Activated CD4-positive, alpha-beta T cell treated with anti-CD3 and anti-CD28 coated beads for 36 hours (primary cell): Measurements from ENCODE around the gene CNTN3. TPM values are rescaled to one million over a fixed set of nuclear protein-coding genes. Genes with fewer than 3 reads are reported as not detected.

Source experiments
- ATAC-seq: fragments of 200-7000 bp; cut with Tn5 transposase; one replicate; pipeline ENCODE4 v1.10.0; 2021; ENCODE audit warnings: mild to moderate bottlenecking, moderate library complexity
- CTCF ChIA-PET: fragments of 350-600 bp; sonication (Branson Sonifier 250); formaldehyde crosslinking; loops from one replicate; lab custom pipeline; 2021; ENCODE audit warnings: antibody characterized with exemption; lab: Charles Lee
- POLR2A ChIA-PET: fragments of 350-600 bp; sonication (Branson Sonifier 250); formaldehyde crosslinking; loops from one replicate; lab custom pipeline; 2021; ENCODE audit warnings: antibody characterized with exemption, inconsistent platforms; lab: Charles Lee
- DNase-seq: peaks from one replicate; pipeline ENCODE4 v3.0.0-alpha.2; 2020
- H3K27ac Mint-ChIP-seq: one replicate; pipeline ENCODE4 v1.8.0; 2021; ENCODE audit warnings: mixed read lengths
- H3K27me3 Mint-ChIP-seq: one replicate; pipeline ENCODE4 v1.8.0; 2021; ENCODE audit warnings: mixed read lengths
- H3K36me3 Mint-ChIP-seq: one replicate; pipeline ENCODE4 v1.8.0; 2021; ENCODE audit warnings: low read depth, mixed read lengths
- H3K4me1 Mint-ChIP-seq: one replicate; pipeline ENCODE4 v1.8.0; 2021; ENCODE audit warnings: mixed read lengths
- H3K4me3 Mint-ChIP-seq: one replicate; pipeline ENCODE4 v1.8.0; 2021; ENCODE audit warnings: mild to moderate bottlenecking, moderate library complexity, mixed read lengths
- H3K9me3 Mint-ChIP-seq: one replicate; pipeline ENCODE4 v1.8.0; 2021; ENCODE audit warnings: low read depth, mixed read lengths
- intact Hi-C, 2 experiments: fragments of 100-400 bp; cut with DNase I in 1 of 2; cut with micrococcal nuclease in 1 of 2; formaldehyde crosslinking; loops; one replicate each; pipeline versions ENCODE4 v1.14.2 to v1.15.1; 2022 to 2024; cut with DNase I, micrococcal nuclease
- total RNA-seq, 2 experiments: library from RNA; stranded (reverse); gene quantifications; one replicate each; pipeline ENCODE4 v1.2.3, GENCODE V29; 2021

CNTN3 gene
- total RNA-seq = not detected

DNA sequence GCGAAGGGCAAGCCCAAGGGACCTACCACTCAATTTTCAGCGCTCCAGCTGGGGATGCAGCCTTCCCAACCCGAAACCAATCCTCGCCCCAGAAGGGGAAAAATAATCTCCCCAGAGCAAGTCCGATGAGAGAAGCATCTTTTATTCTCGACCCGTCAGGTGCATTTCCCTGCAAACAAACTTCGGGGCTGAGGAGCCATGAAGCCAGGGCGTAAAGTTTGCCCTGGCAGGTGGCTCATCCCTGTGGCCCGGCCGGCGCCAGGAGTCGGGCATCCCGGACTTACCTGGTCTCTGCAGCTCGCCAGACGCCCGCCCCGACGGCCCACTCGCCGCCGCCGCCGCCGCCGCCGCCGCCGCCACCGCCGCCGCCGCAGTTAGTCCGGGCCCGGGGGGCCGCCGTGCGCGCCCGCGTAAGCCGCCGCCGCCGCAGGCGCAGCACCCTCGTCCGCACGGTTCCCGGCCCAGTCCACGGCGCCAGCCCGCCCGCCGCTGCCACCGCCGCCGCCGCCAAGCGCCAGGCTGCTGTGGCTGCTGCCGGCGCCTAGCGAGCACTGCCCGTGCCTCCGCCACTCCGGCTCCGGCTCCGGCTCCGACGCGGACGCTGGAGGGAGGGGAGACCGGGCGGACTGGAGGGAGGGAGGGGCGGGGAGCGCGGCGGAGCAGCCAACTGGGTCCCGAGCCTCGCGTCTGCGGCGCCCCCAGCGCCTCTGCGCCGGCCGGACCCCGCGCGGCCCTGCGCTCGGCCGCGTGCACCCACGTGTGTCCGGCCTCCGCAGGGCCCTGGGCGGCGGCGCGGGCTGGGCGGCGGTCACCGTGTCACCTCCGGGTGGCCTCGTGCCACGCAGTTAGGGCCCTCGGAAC, at the start of gene CNTN3:
Gene CNTN3 (minus strand): TSS at position 553 of the 861 bp plus-strand sequence. CDS start 93,547 bp downstream, outside the sequence.
- intact Hi-C loops = loop anchor here in 1 of 2 experiments (10.0 kb wide), 1 partner anchor 60 kb away; no protein-coding TSS in a partner anchor
- H3K27me3 Mint-ChIP-seq = peaks cover 14% of the 10 kb centered on the region
- no peaks in the 10 kb centered on the region for H3K36me3 Mint-ChIP-seq
- no peak for ATAC-seq
- H3K27ac Mint-ChIP-seq = no peak within 1 kb of the TSS
- no peaks in the 10 kb centered on the region for H3K9me3 Mint-ChIP-seq
- POLR2A ChIA-PET = no interaction called here
- DNase-seq = no peak
- H3K4me3 Mint-ChIP-seq = no peak within 1 kb of the TSS
- no peaks in the 10 kb centered on the region for H3K4me1 Mint-ChIP-seq
- CTCF ChIA-PET = no interaction called here

DNA sequence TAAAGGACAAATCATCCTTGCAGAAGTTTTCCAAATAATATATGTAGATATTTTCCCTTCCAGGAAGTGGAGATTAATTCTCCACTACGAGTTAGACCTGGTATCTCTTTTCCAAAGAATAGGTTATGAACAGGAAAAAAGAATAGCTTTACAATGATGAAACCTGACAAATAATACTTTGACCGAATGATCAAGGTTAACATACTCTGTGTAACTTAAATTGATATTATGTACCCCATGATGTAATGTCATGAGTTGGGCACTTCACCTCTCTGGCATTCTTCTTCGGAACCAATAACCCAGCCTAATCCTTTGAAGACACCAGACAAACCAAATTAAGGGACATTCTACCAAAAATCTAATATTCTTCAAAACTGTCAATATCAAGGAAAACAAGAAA, 48.7 kb upstream of the CNTN3 start:
- Mint-ChIP-seq H3K4me3 (no peak overlapping the region), H3K9me3 (peaks cover 12% of the 10 kb centered on the region), H3K36me3 (no peaks in the 10 kb centered on the region), H3K27ac (no peak overlapping the region), H3K27me3 (no peaks in the 10 kb centered on the region), H3K4me1 (no peaks in the 10 kb centered on the region)
- ChIA-PET POLR2A (no interaction called here), CTCF (no interaction called here)
- intact Hi-C loops = no loop called here
- DNase-seq = no peak
- no peak for ATAC-seq

DNA sequence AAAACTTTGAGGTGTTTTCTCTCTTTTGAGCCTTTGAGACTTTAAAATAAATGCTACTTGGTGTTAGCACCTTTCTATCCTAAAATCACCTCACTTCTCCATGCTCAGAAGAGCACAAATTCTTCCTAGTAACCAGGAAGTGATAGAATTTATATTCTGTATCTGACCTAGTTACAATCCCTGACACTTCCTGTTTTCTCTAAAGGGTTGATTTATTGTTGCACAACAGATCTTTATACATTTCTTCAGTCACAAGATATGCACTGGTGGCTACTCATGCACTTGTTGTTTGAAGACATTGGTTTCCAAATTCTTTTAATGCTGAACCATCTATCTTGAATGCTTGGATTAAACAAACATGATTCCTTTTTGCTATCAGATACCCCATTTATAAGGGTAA, 47.2 kb upstream of the CNTN3 start:
- Mint-ChIP-seq H3K27ac (no peak overlapping the region), H3K4me3 (no peak overlapping the region), H3K4me1 (no peaks in the 10 kb centered on the region), H3K36me3 (no peaks in the 10 kb centered on the region), H3K27me3 (no peaks in the 10 kb centered on the region), H3K9me3 (peaks cover 2% of the 10 kb centered on the region)
- POLR2A ChIA-PET = no interaction called here
- intact Hi-C loops = no loop called here
- ATAC-seq (no peak), DNase-seq (no peak)
- CTCF ChIA-PET = interaction anchor here (0.6 kb wide), 1 partner anchor 1356 kb away, joined by 3 read pairs; no protein-coding TSS in a partner anchor

DNA sequence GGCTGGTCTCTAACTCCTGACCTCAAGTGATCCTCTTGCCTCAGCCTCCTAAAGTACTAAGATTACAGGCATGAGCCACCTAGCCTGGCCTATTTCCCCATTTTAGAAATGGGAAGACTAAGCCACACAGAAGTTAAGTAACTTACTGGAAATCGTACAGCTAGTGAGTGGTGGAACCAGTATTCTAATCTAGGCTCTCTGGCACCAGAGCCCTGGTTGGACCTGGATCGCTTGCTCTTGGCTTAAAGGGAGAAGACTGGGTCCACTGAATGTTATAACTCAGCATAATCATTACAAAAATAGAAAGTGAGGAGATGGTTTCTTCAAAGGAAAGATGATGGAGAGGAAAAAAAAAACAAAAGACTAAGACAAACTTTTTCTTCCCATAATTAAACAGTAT, 37.4 kb upstream of the CNTN3 start:
- Mint-ChIP-seq H3K27me3 (no peaks in the 10 kb centered on the region), H3K9me3 (peaks cover 2% of the 10 kb centered on the region), H3K27ac (no peak overlapping the region), H3K4me3 (no peak overlapping the region), H3K36me3 (no peaks in the 10 kb centered on the region), H3K4me1 (no peaks in the 10 kb centered on the region)
- CTCF ChIA-PET = no interaction called here
- intact Hi-C loops = no loop called here
- no peak for DNase-seq
- POLR2A ChIA-PET = no interaction called here
- no peak for ATAC-seq

DNA sequence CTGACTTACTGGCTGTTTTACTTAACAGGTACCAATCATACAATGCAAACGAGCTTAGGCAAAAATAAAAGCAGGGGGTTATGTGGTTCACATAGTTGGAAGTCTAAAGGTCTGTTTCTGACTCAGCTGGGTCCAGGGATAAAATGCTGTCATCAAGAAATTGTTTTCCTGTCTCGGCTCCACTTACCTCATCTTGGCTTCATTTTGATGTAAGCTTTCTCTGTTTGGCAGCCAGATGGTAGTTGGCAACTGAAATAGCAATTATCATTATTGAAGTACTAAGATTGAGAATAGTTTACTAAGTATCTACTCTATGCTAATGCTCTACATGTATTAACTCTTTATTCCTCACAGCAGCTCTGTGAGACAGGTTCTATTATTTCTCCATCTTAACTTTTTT, 36.8 kb upstream of the CNTN3 start:
- Mint-ChIP-seq H3K9me3 (peaks cover 2% of the 10 kb centered on the region), H3K27me3 (no peaks in the 10 kb centered on the region), H3K27ac (no peak overlapping the region), H3K4me3 (no peak overlapping the region), H3K4me1 (no peaks in the 10 kb centered on the region), H3K36me3 (no peaks in the 10 kb centered on the region)
- ChIA-PET POLR2A (no interaction called here), CTCF (no interaction called here)
- intact Hi-C loops = no loop called here
- ATAC-seq (no peak), DNase-seq (no peak)

DNA sequence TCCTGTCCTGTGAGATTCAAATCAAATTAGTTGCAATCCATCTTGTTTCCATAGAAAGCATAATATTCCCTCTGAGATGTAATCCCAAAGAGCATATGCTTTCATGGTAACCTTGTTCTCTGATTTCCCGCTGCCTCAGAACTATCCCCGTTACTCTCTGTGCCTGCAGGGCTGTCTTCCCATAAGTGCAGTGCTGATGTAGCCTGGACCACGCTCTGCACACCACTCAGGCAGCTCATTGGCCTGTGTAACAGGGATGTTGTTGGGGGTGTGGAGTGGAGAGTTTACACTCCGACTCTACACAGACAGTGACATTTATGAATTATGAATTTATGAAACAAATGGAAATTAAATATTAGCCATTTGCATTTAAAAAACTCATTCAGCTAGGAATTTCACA, 33.6 kb upstream of the CNTN3 start:
- no peaks in the 10 kb centered on the region for H3K27me3 Mint-ChIP-seq
- POLR2A ChIA-PET = no interaction called here
- no peaks in the 10 kb centered on the region for H3K36me3 Mint-ChIP-seq
- ATAC-seq (no peak), DNase-seq (no peak)
- no peak overlapping the region for H3K27ac Mint-ChIP-seq
- H3K9me3 Mint-ChIP-seq = peaks cover 4% of the 10 kb centered on the region
- intact Hi-C loops = no loop called here
- H3K4me1 Mint-ChIP-seq = no peaks in the 10 kb centered on the region
- CTCF ChIA-PET = no interaction called here
- H3K4me3 Mint-ChIP-seq = no peak overlapping the region

DNA sequence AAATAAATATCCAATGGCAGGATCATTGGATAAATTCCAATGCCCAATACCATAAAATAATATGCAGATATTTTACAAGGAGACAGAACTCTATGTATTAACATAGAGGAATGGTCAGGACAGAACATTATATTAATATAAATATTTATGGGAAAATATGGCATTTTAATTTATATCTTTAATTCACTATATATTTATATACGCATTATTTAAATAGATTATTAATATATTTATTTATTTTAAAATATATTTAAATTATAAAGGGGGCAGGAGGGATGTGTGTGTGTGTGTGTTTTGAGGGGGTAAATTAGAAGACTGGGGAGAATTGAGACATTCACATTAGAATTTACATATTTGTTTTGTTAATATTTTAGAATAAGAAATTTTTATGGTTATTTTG, 31.6 kb upstream of the CNTN3 start:
- POLR2A ChIA-PET = no interaction called here
- intact Hi-C loops = no loop called here

DNA sequence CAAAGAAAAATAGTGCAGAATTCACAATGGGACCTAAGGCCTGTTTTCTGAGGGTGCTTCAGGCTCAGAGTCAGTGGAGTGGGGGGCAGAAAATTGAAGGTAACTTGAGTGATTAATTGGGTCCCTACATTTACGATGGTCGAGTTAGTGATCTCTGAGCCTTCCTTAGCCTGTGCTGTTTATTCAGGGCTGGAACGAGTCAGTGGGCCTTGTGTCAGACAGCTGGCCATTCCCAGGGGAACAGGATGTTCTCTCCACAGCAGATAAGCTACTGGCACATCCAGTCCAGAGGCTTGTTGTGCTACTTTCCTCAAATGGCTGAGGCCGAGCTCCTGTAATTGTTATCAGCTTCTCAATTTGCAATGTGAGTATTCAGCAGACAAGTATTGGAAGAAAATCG, 29.2 kb upstream of the CNTN3 start:
- no peak overlapping the region for H3K27ac Mint-ChIP-seq
- intact Hi-C loops = no loop called here
- POLR2A ChIA-PET = no interaction called here
- no peaks in the 10 kb centered on the region for H3K36me3 Mint-ChIP-seq
- H3K4me1 Mint-ChIP-seq = no peaks in the 10 kb centered on the region
- DNase-seq (no peak), ATAC-seq (no peak)
- CTCF ChIA-PET = no interaction called here
- H3K9me3 Mint-ChIP-seq = peaks cover 2% of the 10 kb centered on the region
- no peak overlapping the region for H3K4me3 Mint-ChIP-seq
- no peaks in the 10 kb centered on the region for H3K27me3 Mint-ChIP-seq

More for the DNA sequence above, 31.6 kb upstream of the CNTN3 start:
- Mint-ChIP-seq H3K9me3 (peaks cover 4% of the 10 kb centered on the region), H3K4me3 (no peak overlapping the region), H3K36me3 (no peaks in the 10 kb centered on the region), H3K27me3 (no peaks in the 10 kb centered on the region), H3K4me1 (no peaks in the 10 kb centered on the region), H3K27ac (no peak overlapping the region)
- ATAC-seq = no peak
- no peak for DNase-seq
- CTCF ChIA-PET = no interaction called here

DNA sequence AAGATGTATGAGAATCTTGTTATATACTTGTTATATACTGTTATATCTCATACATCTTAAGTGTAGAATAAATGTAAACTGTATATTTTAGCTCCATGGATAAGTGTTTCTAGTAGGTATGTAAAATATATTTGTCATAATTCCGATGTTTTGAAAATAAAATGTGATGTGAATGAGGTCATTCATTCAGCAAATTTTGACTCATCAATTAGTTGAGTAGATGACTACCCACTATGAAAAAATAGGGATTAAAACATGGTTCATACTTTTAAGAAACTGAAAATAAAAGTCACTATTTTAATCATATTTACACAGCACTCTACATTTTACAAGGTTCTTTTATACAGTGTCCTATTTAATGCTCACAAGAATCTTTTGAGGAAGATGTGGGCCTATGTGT, 28.4 kb upstream of the CNTN3 start:
- Mint-ChIP-seq H3K27ac (no peak overlapping the region), H3K36me3 (no peaks in the 10 kb centered on the region), H3K27me3 (no peaks in the 10 kb centered on the region), H3K9me3 (peaks cover 2% of the 10 kb centered on the region), H3K4me3 (no peak overlapping the region), H3K4me1 (no peaks in the 10 kb centered on the region)
- DNase-seq (no peak), ATAC-seq (no peak)
- POLR2A ChIA-PET = no interaction called here
- intact Hi-C loops = no loop called here
- CTCF ChIA-PET = no interaction called here

DNA sequence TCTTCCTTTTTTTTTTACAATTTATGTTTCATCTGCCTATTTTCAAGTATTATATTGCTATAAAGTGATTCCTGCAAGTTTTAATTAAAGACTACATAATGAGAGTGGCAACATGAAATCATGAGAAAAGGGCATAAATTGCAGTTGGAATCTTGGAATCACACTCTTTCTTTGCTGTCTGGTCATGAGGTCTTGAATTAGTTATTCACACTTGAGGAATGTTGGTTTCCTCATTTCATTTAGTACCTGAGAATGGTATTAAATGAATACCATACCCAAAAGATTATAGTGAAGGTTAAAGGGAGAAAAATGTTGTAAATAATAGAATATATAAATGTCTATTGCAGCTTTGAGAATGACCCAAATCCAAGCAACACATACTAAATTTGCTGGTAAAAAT, 25.8 kb upstream of the CNTN3 start:
- intact Hi-C loops = no loop called here
- CTCF ChIA-PET = no interaction called here
- Mint-ChIP-seq H3K36me3 (no peaks in the 10 kb centered on the region), H3K27me3 (no peaks in the 10 kb centered on the region), H3K27ac (no peak overlapping the region), H3K4me3 (no peak overlapping the region), H3K9me3 (peaks cover 5% of the 10 kb centered on the region), H3K4me1 (no peaks in the 10 kb centered on the region)
- no peak for DNase-seq
- POLR2A ChIA-PET = no interaction called here
- ATAC-seq = no peak

DNA sequence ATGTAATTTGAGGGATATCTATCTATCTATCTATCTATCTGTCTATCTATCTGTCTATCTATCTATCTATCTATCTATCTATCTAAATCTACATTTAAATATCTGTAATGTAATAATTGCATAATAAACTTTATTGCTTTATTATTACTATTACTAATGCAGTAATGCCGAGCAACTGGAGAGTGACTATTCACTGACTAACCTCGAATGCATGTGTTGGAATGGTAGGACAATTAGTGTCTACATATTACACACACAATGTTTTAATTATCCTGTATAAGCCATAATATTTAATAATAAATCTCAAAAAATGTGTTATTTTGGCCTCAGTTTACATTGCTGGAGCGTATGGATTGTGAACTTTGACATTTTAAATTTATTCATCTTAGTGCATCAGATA, 25.2 kb upstream of the CNTN3 start:
- H3K4me1 Mint-ChIP-seq = no peaks in the 10 kb centered on the region
- DNase-seq = no peak
- no peaks in the 10 kb centered on the region for H3K36me3 Mint-ChIP-seq
- peaks cover 5% of the 10 kb centered on the region for H3K9me3 Mint-ChIP-seq
- no peaks in the 10 kb centered on the region for H3K27me3 Mint-ChIP-seq
- no peak overlapping the region for H3K27ac Mint-ChIP-seq
- ATAC-seq = no peak
- intact Hi-C loops = no loop called here
- CTCF ChIA-PET = no interaction called here
- POLR2A ChIA-PET = no interaction called here
- H3K4me3 Mint-ChIP-seq = no peak overlapping the region

DNA sequence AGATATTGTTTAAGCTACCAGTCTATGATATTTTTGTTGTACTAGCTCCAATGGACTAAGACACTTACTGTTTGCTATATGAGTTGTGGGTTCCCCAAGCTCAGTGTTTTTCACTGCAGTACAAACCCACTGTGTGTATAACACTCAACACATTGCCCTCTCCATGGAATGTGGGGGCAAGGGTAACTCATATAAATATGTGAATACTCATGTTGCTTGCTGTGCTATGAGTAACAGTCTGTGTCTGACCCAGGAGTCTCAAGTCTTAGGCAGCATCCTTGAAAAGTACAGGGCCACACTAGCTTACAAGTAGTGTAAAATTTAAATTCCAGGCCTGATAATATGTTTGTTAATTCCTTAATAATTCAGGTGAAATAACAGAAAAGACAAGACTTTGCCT, 22.5 kb upstream of the CNTN3 start:
- intact Hi-C loops = no loop called here
- H3K27me3 Mint-ChIP-seq = no peaks in the 10 kb centered on the region
- H3K27ac Mint-ChIP-seq = no peak overlapping the region
- DNase-seq (no peak), ATAC-seq (no peak)
- ChIA-PET CTCF (no interaction called here), POLR2A (interaction anchor here (0.7 kb wide), 1 partner anchor 13 kb away, joined by 3 read pairs; no protein-coding TSS in a partner anchor)
- H3K36me3 Mint-ChIP-seq = no peaks in the 10 kb centered on the region
- no peaks in the 10 kb centered on the region for H3K4me1 Mint-ChIP-seq
- H3K9me3 Mint-ChIP-seq = peaks cover 7% of the 10 kb centered on the region
- H3K4me3 Mint-ChIP-seq = no peak overlapping the region
